ENCODE measurements around the gene TAS1R3.

DNA sequence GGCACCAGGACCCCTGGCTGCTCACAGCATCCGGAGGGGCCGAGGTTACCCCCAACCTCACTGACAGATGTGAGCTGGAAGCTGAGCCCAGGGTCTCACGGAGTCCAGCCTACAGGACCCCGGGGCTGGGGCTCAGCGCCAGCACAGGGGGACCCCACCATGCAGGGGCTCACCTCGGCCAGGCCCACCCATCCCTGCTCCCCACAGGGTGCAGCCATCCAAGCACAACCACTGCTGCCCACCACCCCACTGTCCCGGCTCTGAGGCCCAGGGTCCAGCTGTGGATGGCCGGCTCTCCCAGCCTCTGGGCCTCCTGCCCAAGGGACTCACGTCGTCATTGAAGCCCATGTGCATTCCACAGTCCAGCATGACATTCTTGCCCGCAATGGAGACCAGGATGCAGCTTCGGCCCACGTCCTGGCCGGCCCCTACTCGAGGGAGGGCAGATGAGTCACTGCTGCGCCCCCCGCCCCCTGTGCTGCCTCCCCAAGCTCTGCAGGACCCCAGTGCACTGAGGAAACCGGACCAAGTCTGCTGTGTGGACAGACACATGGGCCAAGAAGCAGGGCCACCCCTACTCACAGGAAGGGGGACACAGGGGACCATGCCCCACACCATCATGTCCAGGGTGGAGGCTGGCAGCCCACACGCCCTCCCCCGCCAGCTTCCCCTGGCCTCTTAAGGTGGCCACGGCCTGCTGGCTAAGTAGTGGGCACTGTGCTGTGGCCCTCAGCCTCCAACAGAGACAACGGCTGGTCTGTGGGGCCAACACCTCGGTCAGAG lies 10.2 kb upstream of the TAS1R3 start:
- no peak for TF ChIP-seq EZH2 (IDR thresholded peaks at IDR 0.05; ENCODE audit: borderline replicate concordance, low read length)
- TF ChIP-seq, protein P1, sequence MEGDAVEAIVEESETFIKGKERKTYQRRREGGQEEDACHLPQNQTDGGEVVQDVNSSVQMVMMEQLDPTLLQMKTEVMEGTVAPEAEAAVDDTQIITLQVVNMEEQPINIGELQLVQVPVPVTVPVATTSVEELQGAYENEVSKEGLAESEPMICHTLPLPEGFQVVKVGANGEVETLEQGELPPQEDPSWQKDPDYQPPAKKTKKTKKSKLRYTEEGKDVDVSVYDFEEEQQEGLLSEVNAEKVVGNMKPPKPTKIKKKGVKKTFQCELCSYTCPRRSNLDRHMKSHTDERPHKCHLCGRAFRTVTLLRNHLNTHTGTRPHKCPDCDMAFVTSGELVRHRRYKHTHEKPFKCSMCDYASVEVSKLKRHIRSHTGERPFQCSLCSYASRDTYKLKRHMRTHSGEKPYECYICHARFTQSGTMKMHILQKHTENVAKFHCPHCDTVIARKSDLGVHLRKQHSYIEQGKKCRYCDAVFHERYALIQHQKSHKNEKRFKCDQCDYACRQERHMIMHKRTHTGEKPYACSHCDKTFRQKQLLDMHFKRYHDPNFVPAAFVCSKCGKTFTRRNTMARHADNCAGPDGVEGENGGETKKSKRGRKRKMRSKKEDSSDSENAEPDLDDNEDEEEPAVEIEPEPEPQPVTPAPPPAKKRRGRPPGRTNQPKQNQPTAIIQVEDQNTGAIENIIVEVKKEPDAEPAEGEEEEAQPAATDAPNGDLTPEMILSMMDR (conservative IDR thresholded peaks at IDR 0.05 in 1 of 2, IDR thresholded peaks at IDR 0.05 in 1 of 2; ENCODE audit: extremely low read depth in 1 of 2, insufficient read depth in 1 of 2, low read depth in 1 of 2, low read length in 2 of 2), result no peak
